AG09309 (cell line): Measurements from ENCODE around the gene RPS23.

Source experiments
- DNase-seq: peaks from one replicate; pipeline ENCODE4 v3.0.0-alpha.2; 2010; ENCODE audit warnings: low read depth
- H3K4me3 ChIP-seq: 2 replicates; pipeline ENCODE4 v1.5.1; 2011; ENCODE audit warnings: mild to moderate bottlenecking, low read depth, low read length, moderate library complexity; ENCODE audit not compliant: control insufficient read depth
- TF ChIP-seq, protein P1 (sequence below): IDR thresholded peaks from 2 replicates; pipeline ENCODE4 v1.5.1; 2011; ENCODE audit warnings: mild to moderate bottlenecking, low read depth, low read length, inconsistent platforms; ENCODE audit not compliant: insufficient read depth, control insufficient read depth; ENCODE audit errors: missing control alignments

Gene RPS23

DNA sequence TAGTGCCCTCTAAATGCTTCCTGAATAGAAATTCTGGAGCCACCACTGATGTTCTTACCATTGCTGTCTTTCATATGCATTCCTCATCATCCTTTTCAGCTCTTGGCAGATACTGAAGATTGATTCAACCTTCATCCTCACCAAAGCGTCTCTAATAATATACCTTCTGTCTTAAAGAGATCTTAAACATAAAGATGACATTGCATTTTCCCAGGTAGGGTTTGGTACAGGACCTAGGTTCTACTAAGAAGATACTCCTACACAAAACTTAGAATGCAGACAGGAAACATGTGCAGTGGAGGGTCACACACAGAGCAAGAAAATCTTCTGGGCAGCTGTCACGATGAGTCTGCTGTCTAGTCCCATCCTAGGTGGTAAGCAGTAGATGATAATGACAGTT is 41.0 kb upstream of the RPS23 start:
- DNase-seq, result no peak
- no peak overlapping the region for H3K4me3 ChIP-seq
- TF ChIP-seq, protein P1, sequence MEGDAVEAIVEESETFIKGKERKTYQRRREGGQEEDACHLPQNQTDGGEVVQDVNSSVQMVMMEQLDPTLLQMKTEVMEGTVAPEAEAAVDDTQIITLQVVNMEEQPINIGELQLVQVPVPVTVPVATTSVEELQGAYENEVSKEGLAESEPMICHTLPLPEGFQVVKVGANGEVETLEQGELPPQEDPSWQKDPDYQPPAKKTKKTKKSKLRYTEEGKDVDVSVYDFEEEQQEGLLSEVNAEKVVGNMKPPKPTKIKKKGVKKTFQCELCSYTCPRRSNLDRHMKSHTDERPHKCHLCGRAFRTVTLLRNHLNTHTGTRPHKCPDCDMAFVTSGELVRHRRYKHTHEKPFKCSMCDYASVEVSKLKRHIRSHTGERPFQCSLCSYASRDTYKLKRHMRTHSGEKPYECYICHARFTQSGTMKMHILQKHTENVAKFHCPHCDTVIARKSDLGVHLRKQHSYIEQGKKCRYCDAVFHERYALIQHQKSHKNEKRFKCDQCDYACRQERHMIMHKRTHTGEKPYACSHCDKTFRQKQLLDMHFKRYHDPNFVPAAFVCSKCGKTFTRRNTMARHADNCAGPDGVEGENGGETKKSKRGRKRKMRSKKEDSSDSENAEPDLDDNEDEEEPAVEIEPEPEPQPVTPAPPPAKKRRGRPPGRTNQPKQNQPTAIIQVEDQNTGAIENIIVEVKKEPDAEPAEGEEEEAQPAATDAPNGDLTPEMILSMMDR, result no peak

DNA sequence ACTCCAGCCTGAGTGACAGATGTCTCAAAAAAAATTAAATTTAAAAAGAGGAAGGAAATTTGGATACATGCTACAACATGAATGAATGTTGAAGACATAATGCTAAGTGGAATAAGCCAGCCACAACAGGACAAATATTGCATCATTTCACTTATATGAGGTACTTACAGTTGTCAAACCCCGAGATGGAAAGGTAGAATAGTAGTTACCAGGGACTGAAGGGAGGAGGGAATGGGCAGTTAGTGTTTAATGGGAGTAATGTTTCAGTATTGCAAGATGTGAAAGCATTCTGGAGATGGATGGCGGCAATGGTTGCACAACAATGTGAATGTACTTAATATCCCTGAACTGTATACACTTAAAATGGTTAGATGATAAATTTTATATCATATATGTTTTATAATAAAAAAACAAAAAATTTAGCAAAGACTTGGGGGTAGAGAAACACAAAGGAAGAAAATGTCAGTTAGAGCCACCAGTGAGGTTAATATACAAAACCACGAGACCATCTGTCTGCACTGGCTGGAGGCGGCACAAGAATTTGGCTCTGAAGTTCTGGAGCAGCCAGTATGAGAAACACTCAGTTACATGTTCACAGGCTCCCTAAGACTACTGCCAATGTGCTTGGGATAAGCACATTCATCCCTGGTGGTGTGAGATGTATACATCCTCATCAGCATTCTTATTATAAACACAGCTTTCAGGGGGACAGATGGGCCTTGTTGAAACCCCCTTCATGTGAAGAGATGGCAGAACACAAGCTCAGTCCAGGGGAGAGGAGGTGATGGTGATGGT is 37.0 kb upstream of the RPS23 start:
- DNase-seq, result no peak
- H3K4me3 ChIP-seq, result no peak overlapping the region
- TF ChIP-seq, protein P1, result no peak

DNA sequence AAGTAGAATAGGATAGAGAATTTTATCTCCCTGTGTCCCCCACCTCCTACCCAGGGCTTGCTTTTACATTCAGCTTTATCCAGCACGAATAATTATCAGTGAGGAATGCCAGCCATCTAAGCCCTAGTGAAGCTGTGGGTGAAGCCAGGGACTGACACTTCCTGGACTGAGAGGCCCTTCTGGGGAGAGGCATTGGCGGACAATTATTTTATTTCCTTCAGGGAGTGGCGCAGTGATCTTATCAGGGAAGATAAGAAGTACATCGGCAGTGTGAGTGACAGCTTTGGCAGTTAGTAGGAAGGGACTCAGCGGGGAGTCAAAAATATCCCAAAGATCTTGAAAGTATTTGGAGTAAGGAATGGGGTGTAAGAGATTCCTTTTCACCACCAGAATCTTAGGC is 34.9 kb upstream of the RPS23 start:
- DNase-seq, result no peak
- TF ChIP-seq, protein P1, result no peak

DNA sequence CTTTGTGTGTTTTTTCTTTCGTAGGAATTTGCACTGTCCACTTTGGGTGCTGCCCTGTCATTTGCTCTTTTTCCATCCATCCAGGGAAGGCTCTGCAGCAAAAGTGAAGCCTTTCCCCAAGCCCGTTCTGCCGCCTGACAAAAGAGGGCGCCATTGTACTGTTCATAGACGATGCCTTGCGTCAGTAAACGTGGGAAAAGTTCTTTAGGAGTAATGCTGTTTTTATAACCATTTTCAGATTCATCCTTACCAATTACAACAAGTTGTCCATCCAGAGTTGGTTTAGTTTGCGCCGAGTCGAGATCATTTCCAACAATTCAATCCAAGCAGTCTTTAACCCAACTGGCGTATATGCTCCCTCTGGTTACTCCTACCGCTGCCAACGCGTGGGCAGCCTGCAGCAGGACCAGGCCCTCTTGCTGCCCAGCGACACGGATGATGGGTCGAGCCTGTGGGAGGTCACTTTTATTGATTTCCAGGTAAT is 34.3 kb upstream of the RPS23 start:
- H3K4me3 ChIP-seq, result no peak overlapping the region
- DNase-seq, result no peak
- TF ChIP-seq, protein P1, result peak; percentile 97

More for the DNA sequence above, 34.9 kb upstream of the RPS23 start:
- no peak overlapping the region for H3K4me3 ChIP-seq

DNA sequence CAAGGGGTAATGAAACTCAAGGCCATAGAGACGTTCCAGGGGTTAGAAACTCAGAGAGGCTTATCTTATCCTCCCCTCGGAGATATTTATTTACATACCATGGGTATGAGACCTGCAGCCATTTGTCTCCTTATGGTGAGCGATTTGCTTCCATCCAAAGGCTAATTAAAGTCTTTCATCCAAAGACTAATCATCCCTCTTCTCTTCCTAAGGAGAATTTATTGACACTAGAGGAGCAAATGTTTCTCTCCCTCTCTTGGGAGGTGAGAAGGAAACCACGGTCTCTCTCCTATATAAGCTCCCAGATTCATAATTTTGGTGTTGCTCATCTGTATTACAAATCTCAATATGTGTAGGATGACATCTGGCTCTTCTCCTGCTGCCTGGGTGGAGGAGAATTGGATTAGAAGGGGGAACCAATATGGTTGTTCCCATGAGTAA is 31.0 kb upstream of the RPS23 start:
- no peak overlapping the region for H3K4me3 ChIP-seq
- TF ChIP-seq, protein P1, result no peak
- no peak for DNase-seq

DNA sequence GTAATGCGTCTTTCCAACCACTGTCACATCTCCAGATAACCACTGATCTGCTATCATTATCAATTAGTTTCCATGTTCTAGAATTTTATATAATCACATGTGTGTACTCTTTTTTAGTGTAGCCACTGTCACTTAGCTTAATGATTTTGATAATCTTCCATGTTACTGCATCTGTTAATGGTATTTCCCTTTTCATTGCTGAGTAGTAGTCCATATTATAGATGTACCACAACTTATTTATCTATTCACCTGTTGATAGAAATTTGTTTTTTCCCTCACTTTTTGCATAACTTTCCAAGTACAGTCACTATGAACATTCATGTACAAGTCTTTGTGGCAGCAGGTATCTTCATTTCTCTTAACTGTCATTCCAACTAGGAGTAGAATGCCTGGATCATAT is 30.3 kb upstream of the RPS23 start:
- no peak overlapping the region for H3K4me3 ChIP-seq
- no peak for DNase-seq
- TF ChIP-seq, protein P1, result no peak

DNA sequence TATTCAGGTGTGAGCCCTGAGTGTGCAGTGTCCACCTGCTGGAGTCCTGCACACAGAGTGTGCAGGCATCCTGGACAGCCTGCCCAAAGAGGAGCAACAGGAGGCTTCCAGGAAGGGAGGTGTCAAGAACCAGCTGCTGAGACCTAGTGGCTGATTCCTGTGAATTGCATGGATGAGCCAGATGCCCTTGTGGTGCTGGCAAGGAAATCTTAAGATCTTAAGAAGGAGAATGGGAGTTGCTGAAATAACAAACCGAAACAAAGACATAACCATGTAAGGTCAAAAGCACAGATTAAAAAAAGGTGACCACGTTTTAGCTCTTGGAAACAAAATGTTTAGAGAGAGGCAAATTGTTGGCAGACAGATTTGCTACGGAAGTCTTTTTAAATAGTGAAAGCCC is 29.3 kb upstream of the RPS23 start:
- peak; percentile 17 for DNase-seq
- no peak overlapping the region for H3K4me3 ChIP-seq
- TF ChIP-seq, protein P1, result no peak
